Islet precursor cell (in vitro differentiated cells): ENCODE data around the gene PUS7.
"Not testable (repeated sequence)": the region's sequence is repeated elsewhere in the genome, so short reads cannot be mapped to it uniquely, and the experiment has no call there.

ENCODE experiments used
- DNase-seq: peaks from one replicate; pipeline ENCODE4 v3.0.0-alpha.2; 2018

Gene PUS7

GRCh38 chr7:105496521-105496920 is 25.6 kb downstream of the PUS7 start:
- no peak for DNase-seq

- DNase-seq, result no peak
Observed at GRCh38 chr7:105493923-105494315, 28.2 kb downstream of the PUS7 start.

- no peak for DNase-seq
Observed at GRCh38 chr7:105493196-105493922, 28.7 kb downstream of the PUS7 start.

GRCh38 chr7:105489409-105489808 is 32.7 kb downstream of the PUS7 start:
- DNase-seq, result no peak

- DNase-seq, result peak; percentile 68
Observed at GRCh38 chr7:105487579-105488571, 34.2 kb downstream of the PUS7 start.

- no peak for DNase-seq
Observed at GRCh38 chr7:105480931-105481330, 41.1 kb downstream of the PUS7 start.

- DNase-seq, result no peak
Observed at GRCh38 chr7:105478606-105479005, 43.5 kb downstream of the PUS7 start.

- DNase-seq, result no peak
Observed at GRCh38 chr7:105477908-105478307, 44.2 kb downstream of the PUS7 start.

GRCh38 chr7:105474045-105474444 is 48.0 kb downstream of the PUS7 start:
- DNase-seq, result no peak

GRCh38 chr7:105473163-105473562 is 48.9 kb downstream of the PUS7 start:
- peak; percentile 57 for DNase-seq

GRCh38 chr7:105470846-105471245 is 51.2 kb downstream of the PUS7 start:
- DNase-seq, result no peak

- DNase-seq, result no peak
Observed at GRCh38 chr7:105470090-105470489, 52.0 kb downstream of the PUS7 start.

GRCh38 chr7:105462765-105463420 is 59.2 kb downstream of the PUS7 start:
- no peak for DNase-seq

GRCh38 chr7:105461518-105461917 is 60.6 kb downstream of the PUS7 start:
- DNase-seq, result no peak

GRCh38 chr7:105457619-105458225 is 64.3 kb downstream of the PUS7 start:
- no peak for DNase-seq

- no peak for DNase-seq
Observed at GRCh38 chr7:105454921-105455320, 67.2 kb downstream of the PUS7 start.

GRCh38 chr7:105454095-105454747 is 67.8 kb downstream of the PUS7 start:
- no peak for DNase-seq

- DNase-seq, result no peak
Observed at GRCh38 chr7:105452085-105452484, 70.0 kb downstream of the PUS7 start.

GRCh38 chr7:105450870-105451269 is 71.2 kb downstream of the PUS7 start:
- not testable (repeated sequence) for DNase-seq

- no peak for DNase-seq
Observed at GRCh38 chr7:105450177-105450861, 71.8 kb downstream of the PUS7 start.

GRCh38 chr7:105448181-105448580 is 73.9 kb downstream of the PUS7 start:
- no peak for DNase-seq
